H7 (cell line): ENCODE data around the gene ANKRD55. TPM values are rescaled to one million over a fixed set of nuclear protein-coding genes. Genes with fewer than 3 reads are reported as not detected.
A peak's percentile ranks its signal among the peaks of the same experiment; 100 is the strongest.
"Not testable (repeated sequence)": the region's sequence is repeated elsewhere in the genome, so short reads cannot be mapped to it uniquely, and the experiment has no call there.

Experiments
- DNase-seq: peaks from one replicate; pipeline ENCODE4 v3.0.0; 2012
- H3K27me3 ChIP-seq: 2 replicates; pipeline ENCODE4 v1.6.0; 2011; ENCODE audit warnings: mild to moderate bottlenecking, low read length; ENCODE audit not compliant: control insufficient read depth, insufficient read depth
- H3K36me3 ChIP-seq: replicated peaks from 2 replicates; pipeline ENCODE4 v1.5.1; 2011; ENCODE audit warnings: low read length; ENCODE audit not compliant: control insufficient read depth, insufficient read depth
- H3K4me3 ChIP-seq: 2 replicates; pipeline ENCODE4 v1.5.1; 2011; ENCODE audit warnings: low read depth, mild to moderate bottlenecking, control low read depth, low read length, moderate library complexity; ENCODE audit not compliant: insufficient read depth
- total RNA-seq: library from RNA; depleted of rRNA; stranded (reverse); fragments of >200 nt; shearing (Covaris generic); gene quantifications from 2 replicates; pipeline ENCODE4 v1.2.3, GENCODE V29; 2014

Gene ANKRD55
- total RNA-seq, 1 experiment from 2014 or later = not detected

DNA sequence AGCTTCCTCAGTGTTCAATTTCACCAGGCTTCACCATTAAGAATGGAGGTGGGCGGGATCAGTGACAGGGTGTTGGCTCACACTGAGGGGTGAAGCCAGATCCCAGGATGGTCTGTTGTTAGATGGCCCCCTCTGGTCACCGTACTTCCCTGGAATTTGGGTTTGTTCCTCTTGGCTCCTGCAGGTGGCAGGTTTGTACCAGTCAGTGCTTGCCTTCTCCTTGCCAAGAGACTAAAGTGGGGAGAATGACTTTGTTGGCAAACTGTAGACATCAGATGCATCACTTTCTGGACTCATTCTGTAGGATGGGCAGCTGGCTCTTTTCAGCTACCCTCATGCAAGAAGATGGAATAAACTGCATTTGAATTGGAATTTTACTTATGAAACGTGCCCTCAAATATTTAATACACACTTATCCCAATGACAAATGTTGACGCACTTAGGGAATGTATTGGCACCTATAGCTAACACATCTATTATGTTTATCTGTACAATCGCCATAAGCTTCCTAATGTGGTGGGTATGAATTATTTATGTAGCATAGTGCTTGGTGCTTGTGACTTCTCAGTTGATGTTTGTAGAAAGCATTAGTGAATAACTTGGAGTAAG is 31.4 kb upstream of the ANKRD55 start:
- no peaks in the 10 kb centered on the region for H3K27me3 ChIP-seq
- H3K4me3 ChIP-seq = no peak overlapping the region
- H3K36me3 ChIP-seq = no peaks in the 10 kb centered on the region
- peak; percentile 74 for DNase-seq

DNA sequence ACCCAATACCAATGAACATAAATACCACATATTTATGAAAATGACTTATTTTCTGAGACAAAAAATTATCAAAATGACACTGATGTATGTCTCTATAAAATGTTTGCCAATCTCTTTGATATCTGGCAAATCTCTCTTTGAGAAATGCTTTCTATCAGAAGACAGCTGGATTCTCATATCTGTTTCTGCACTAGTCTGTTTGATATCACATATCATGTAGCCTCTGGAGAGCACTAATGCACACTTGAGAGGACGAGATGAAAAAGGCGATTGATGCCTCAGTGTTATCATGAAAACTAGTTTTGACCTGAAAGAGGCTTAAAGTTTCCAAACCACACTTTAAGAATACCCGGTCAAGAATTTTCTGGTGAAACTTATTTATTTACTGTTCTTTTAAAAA is 29.1 kb upstream of the ANKRD55 start:
- DNase-seq = no peak
- no peaks in the 10 kb centered on the region for H3K36me3 ChIP-seq
- H3K4me3 ChIP-seq = no peak overlapping the region
- H3K27me3 ChIP-seq = no peaks in the 10 kb centered on the region

DNA sequence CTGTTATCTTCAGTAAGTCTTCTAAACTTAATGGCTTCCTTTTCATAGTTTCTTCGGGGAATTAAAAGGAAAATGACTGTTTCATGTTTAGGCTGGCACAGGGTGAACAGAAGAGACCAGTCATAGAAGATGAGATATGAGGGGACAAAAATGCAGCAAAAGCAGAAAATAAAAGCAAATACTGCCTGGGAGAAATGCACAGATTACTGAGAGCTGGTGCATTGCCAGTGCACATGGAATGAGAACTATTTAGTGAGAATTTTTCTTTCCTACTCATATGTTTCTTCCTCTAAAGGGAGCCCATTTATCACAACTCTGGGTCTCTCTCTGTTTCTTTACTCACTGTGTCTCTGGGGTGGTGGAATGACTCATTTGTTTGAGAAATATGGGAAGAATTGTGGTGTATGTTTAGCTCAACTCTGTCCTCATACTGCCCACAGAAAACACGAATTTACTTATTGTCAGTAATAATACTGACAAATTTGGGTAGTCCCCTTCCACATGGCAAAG is 25.9 kb upstream of the ANKRD55 start:
- no peak for DNase-seq
- no peaks in the 10 kb centered on the region for H3K36me3 ChIP-seq
- H3K27me3 ChIP-seq = no peaks in the 10 kb centered on the region
- no peak overlapping the region for H3K4me3 ChIP-seq

DNA sequence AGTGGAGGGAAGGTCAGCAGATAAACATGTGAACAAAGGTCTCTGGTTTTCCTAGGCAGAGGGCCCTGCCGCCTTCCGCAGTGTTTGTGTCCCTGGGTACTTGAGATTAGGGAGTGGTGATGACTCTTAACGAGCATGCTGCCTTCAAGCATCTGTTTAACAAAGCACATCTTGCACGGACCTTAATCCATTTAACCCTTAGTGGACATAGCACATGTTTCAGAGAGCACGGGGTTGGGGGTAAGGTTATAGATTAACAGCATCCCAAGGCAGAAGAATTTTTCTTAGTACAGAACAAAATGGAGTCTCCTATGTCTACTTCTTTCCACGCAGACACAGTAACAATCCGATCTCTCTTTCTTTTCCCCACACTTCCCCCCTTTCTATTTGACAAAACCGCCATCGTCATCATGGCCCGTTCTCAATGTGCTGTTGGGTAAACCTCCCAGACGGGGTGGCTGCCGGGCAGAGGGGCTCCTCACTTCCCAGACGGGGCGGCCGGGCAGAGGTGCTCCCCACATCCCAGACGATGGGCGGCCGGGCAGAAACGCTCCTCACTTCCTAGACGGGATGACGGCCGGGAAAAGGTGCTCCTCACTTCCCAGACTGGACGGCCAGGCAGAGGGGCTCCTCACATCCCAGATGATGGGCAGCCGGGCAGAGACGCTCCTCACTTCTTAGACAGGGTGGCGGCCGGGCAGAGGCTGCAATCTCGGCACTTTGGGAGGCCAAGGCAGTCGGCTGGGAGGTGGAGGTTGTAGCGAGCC is 24.8 kb upstream of the ANKRD55 start:
- not testable (repeated sequence) for H3K4me3 ChIP-seq, H3K36me3 ChIP-seq, H3K27me3 ChIP-seq, DNase-seq

DNA sequence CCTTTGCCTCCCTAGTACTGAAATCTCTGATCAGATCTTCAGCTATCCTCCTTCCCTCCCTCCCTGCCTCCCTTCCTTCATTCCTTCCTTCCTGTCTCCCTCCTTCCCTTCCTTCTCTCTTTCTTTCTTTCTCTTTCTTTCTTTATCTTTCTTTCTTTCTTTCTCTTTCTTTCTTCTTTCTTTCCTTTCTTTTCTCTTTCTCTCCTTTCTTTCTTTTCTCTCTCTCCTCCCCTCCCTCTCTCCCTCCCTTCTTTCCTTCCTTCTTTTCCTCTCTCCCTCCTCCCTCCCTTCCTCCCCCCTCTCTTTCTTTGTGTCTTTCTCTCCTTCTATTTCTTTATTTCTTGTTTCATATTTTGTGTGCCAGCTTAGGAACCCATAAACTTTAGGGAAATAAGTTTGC is 23.9 kb upstream of the ANKRD55 start:
- Histone ChIP-seq H3K36me3 (no peaks in the 10 kb centered on the region), H3K27me3 (no peaks in the 10 kb centered on the region), H3K4me3 (no peak overlapping the region)
- DNase-seq = no peak

DNA sequence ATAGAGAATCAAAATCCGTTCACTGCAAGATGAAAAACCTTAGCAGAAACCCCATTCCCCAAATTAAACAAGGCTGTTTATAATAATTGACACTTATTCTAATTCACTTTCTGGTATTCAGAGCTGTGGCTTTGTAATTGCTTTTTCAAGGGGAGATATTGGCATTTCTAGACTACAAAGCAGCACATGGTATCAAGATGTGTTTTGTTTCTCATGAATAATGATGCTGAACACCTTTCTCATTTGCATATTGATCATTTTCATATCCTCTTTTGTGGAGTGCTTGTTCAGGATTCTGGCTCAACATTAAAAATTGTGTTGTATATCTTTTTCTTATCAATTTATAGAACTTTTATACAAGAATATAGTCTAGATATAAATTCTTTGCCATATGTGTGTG is 22.4 kb upstream of the ANKRD55 start:
- no peak for DNase-seq
- Histone ChIP-seq H3K4me3 (no peak overlapping the region), H3K36me3 (no peaks in the 10 kb centered on the region), H3K27me3 (no peaks in the 10 kb centered on the region)

DNA sequence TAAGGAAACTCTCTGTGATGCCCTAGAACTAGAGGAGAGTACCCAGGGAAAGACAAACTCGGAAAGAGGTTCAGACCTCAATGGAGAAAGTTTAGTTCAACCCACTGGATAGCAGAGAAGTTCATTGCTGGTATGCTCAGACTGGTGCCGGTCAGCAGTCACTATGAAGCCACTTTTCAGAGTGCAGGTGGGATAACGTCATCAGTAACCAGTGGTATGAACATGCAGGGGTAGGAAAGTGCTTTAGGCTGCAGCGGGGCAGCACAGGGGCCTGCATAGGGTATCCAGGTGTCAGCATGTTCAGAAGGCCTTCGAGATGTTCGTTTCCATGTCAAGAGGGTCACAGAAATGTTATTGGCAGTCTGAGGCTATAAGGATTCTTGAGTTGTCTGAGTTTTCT is 20.8 kb upstream of the ANKRD55 start:
- no peak overlapping the region for H3K4me3 ChIP-seq
- no peaks in the 10 kb centered on the region for H3K27me3 ChIP-seq
- no peaks in the 10 kb centered on the region for H3K36me3 ChIP-seq
- no peak for DNase-seq

DNA sequence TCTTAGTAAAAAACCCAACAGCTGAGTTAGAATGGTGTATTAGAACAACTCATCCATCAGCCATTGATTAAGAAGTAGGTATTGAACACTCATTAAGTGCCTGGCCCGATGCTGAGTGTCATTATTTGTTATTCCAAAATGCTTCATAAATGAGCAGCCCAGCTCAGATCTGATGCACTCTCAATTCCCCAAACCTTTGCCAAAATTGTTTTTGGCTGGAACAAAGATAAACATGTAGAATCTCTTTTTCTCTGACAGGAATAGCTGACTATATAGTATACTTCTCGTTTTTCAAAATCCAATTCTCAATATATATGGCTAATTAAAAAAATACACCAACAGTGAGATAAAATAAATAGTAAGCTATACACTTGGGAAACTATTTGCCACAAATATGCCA is 20.0 kb upstream of the ANKRD55 start:
- Histone ChIP-seq H3K27me3 (no peaks in the 10 kb centered on the region), H3K36me3 (no peaks in the 10 kb centered on the region), H3K4me3 (no peak overlapping the region)
- no peak for DNase-seq

DNA sequence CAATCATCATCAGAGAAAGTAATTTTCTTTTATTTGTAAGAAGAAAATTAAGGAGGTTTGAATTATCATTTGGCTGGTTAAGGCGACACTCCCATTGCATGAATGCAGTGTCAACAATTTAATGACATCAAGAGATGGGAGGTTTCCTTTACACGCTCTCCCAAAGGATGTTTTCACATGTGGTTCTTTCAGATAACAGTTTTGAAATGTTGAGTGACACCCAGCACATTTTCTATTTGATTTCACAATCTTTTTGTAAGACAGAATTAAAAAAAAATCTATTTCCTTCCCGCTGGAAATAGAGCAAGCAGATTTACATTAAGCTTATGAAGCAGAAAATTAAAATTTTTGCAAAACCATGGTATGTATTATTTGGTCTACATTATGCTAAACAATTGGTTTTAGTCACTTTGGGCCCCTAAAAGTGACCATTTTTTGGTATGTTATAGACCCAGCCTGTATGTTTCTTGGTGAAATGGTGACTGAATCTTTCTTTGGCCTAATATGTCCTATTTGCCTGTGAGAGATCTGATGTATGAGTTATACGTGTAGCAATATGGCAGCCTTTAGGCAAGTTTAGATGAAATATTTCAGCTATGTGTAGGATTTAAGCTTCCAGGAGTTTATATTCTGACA is 18.9 kb upstream of the ANKRD55 start:
- Histone ChIP-seq H3K27me3 (no peaks in the 10 kb centered on the region), H3K4me3 (no peak overlapping the region), H3K36me3 (no peaks in the 10 kb centered on the region)
- no peak for DNase-seq

DNA sequence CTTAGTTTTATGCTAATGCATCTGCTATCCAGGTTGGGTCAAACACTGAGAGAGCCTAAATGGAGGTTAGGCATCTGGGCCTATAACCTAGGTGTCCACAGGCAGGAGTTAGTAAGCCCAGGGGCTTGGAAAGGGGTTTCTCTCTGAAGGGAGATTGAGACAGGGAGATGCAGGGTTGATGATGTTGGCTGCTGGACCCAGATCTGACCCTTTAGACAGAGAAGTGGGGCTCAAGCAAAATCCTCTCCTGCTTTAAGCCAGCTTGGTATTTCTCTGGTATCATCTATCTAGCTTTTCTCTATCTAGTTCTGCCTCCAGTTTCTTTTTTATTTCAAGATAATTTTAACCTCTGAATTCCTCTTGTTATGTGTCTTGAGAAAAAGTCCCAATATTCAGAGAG is 18.3 kb upstream of the ANKRD55 start:
- DNase-seq = no peak
- H3K36me3 ChIP-seq = no peaks in the 10 kb centered on the region
- no peaks in the 10 kb centered on the region for H3K27me3 ChIP-seq
- no peak overlapping the region for H3K4me3 ChIP-seq

DNA sequence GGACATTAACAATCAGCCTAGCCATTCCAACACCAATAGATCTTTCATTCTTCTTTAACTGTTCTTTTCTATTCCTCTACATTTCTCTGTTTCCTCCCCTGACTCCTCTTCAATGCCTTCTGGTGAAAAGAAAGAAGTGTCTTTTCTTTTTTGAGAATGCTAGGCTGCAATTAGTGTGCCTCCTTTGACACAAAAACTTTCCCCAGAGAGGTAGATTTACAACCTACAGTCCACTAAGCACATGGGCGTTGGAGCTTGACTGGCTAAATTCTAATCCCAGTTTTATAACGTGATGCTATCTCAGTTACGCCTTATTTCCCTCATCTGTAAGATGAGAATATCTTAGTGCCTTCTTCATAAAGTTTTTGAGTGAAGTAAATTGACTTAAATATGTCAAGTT is 16.9 kb upstream of the ANKRD55 start:
- H3K36me3 ChIP-seq = no peaks in the 10 kb centered on the region
- H3K4me3 ChIP-seq = no peak overlapping the region
- DNase-seq = no peak
- no peaks in the 10 kb centered on the region for H3K27me3 ChIP-seq

DNA sequence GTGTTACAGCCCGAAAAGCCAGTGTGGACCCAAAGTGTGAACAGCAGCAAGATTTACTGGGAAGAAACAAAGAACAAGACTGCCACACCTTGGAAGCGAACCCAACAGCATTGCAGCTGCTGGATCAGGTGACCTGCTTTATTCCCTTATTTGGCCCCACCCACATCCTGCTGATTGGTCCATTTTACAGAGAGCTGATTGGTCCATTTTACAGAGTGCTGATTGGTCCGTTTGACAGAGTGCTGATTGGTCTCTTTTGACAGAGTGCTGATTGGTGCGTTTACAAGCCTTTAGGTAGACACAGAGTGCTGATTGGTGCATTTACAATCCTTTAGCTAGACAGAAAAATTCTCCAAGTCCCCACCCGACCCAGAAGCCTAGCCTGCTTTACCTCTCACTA is 16.0 kb upstream of the ANKRD55 start:
- not testable (repeated sequence) for H3K27me3 ChIP-seq, DNase-seq, H3K36me3 ChIP-seq, H3K4me3 ChIP-seq

DNA sequence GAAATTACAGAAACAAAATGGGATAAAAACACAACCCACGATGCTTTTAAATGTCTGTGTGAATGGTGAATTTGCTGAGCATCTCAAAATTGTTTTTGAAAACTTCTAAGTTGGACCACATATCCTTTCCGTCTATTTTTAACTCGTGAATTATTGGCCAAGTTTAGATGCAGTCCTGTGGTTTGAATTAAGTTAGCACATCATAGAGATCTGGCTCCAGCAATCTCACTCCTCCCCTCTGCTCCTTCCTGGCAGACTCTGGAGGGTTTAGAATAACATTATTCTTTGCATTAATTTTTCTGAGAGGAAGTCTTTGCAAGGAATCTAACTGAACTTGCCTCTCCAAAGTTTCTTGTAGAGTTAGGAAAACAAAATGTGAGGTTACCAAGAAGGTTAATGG is 14.5 kb upstream of the ANKRD55 start:
- Histone ChIP-seq H3K27me3 (no peaks in the 10 kb centered on the region), H3K36me3 (no peaks in the 10 kb centered on the region)
- no peak for DNase-seq

DNA sequence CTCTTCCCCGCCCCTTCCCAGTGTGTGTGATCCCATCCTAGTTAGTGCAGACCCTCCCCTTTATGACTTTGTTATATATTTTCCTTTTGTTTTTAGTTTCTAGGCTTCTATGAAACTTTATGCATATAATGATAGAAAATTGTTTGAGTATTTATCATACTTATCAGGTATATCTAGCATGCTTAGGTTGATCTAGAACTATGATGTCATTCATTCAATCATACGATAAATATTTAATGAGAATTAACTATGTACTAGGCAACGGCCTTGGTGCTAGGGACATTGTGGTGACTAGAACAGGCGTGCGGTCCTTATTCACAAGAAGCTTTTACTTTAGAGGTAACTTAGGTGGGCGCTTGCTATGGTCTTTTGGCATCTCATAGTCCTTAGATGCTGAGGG is 13.6 kb upstream of the ANKRD55 start:
- no peaks in the 10 kb centered on the region for H3K36me3 ChIP-seq
- DNase-seq = no peak
- no peak overlapping the region for H3K4me3 ChIP-seq
- H3K27me3 ChIP-seq = no peaks in the 10 kb centered on the region

More for the DNA sequence above, 14.5 kb upstream of the ANKRD55 start:
- H3K4me3 ChIP-seq = no peak overlapping the region

DNA sequence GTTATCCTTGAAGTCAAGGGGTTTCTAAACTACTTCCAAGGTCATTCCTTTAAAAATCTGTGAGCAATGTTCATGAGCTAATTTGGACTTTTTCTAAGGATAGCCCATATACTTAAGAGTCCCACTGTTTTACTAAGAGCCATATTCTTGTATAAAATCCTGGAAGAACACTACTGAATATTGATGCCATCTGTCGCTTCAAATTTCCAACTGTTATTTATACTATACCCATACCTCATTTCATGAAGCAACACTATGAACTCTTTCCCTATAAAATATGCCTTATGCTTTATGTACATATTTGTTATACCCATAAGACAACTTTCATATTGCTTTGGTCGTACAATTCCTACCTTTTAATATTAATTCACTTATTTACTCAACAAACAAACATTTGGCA is 12.4 kb upstream of the ANKRD55 start:
- Histone ChIP-seq H3K27me3 (no peaks in the 10 kb centered on the region), H3K4me3 (no peak overlapping the region), H3K36me3 (no peaks in the 10 kb centered on the region)
- DNase-seq = no peak
